GM23338 (cell line): ENCODE data around the gene HTR6. TPM values are rescaled to one million over a fixed set of nuclear protein-coding genes. Genes with fewer than 3 reads are reported as not detected.

Experiments used
- ATAC-seq: fragments of 200-7000 bp; cut with Tn5 transposase; 3 replicates; pipeline ENCODE4 v1.9.1; 2020
- DNase-seq: peaks from one replicate; pipeline ENCODE4 v3.0.0-alpha.2; 2015; ENCODE audit warnings: low spot score
- H2AFZ ChIP-seq: fragments of 200-600 bp; sonication (generic); 2 replicates; pipeline ENCODE4 v1.8.0; 2016; ENCODE audit warnings: antibody characterized with exemption, mild to moderate bottlenecking, moderate library complexity
- H3F3A ChIP-seq: fragments of 200-600 bp; sonication (generic); replicated peaks from 2 replicates; pipeline ENCODE4 v1.8.0; 2017; ENCODE audit warnings: antibody characterized with exemption, mixed run types, low read depth
- H3K27ac ChIP-seq: fragments of 200-600 bp; sonication (generic); 2 replicates; pipeline ENCODE4 v1.6.1; 2016; ENCODE audit warnings: low read depth
- H3K27me3 ChIP-seq: fragments of 200-600 bp; sonication (generic); 2 replicates; pipeline ENCODE4 v1.8.0; 2016; ENCODE audit warnings: mild to moderate bottlenecking, mixed run types, moderate library complexity; ENCODE audit not compliant: insufficient read depth
- H3K36me3 ChIP-seq: fragments of 200-600 bp; sonication (generic); 2 replicates; pipeline ENCODE4 v1.8.0; 2016; ENCODE audit warnings: mild to moderate bottlenecking; ENCODE audit not compliant: insufficient read depth
- H3K4me1 ChIP-seq: fragments of 200-600 bp; sonication (generic); 2 replicates; pipeline ENCODE4 v1.8.0; 2016; ENCODE audit warnings: mild to moderate bottlenecking, moderate library complexity; ENCODE audit not compliant: insufficient read depth
- H3K4me2 ChIP-seq: fragments of 200-600 bp; sonication (generic); 2 replicates; pipeline ENCODE4 v1.7.1; 2017; ENCODE audit warnings: mixed run types
- H3K4me3 ChIP-seq: fragments of 200-600 bp; sonication (generic); 2 replicates; pipeline ENCODE4 v1.6.1; 2016; ENCODE audit warnings: mixed run types
- H3K79me2 ChIP-seq: fragments of 200-600 bp; sonication (generic); replicated peaks from 2 replicates; pipeline ENCODE4 v1.8.0; 2017; ENCODE audit warnings: mild to moderate bottlenecking; ENCODE audit not compliant: insufficient read depth
- H3K9me2 ChIP-seq: fragments of 200-600 bp; sonication (generic); 2 replicates; pipeline ENCODE4 v1.8.0; 2017; ENCODE audit not compliant: insufficient read depth
- H4K20me1 ChIP-seq: fragments of 200-600 bp; sonication (generic); replicated peaks from 2 replicates; pipeline ENCODE4 v1.8.0; 2017; ENCODE audit warnings: mild to moderate bottlenecking; ENCODE audit not compliant: insufficient read depth
- H3K27ac Mint-ChIP-seq: 2 replicates; pipeline ENCODE4 v1.8.0; 2020; ENCODE audit warnings: inconsistent platforms, mild to moderate bottlenecking, moderate library complexity, mixed read lengths
- H3K27me3 Mint-ChIP-seq: 3 replicates; pipeline ENCODE4 v1.8.0; 2022; ENCODE audit warnings: low read depth, mild to moderate bottlenecking, moderate library complexity, mixed read lengths, inconsistent platforms; ENCODE audit not compliant: insufficient read depth, poor library complexity
- H3K36me3 Mint-ChIP-seq: 3 replicates; pipeline ENCODE4 v1.8.0; 2021; ENCODE audit warnings: low read depth, mild to moderate bottlenecking, inconsistent platforms, moderate library complexity, mixed read lengths
- H3K4me1 Mint-ChIP-seq: 3 replicates; pipeline ENCODE4 v1.8.0; 2020; ENCODE audit warnings: mild to moderate bottlenecking, inconsistent platforms, mixed read lengths
- H3K4me3 Mint-ChIP-seq: 3 replicates; pipeline ENCODE4 v1.8.0; 2021; ENCODE audit warnings: moderate library complexity, mild to moderate bottlenecking, inconsistent platforms, mixed read lengths
- H3K9me3 Mint-ChIP-seq: 3 replicates; pipeline ENCODE4 v1.8.0; 2020; ENCODE audit warnings: moderate library complexity, mild to moderate bottlenecking, inconsistent platforms, mixed read lengths
- EZH2phosphoT487 ChIP-seq: fragments of 200-600 bp; sonication (generic); IDR thresholded peaks from one replicate; pipeline ENCODE4 v1.8.1; 2018; ENCODE audit warnings: antibody characterized with exemption; ENCODE audit not compliant: unreplicated experiment
- JUNB ChIP-seq: IDR thresholded peaks from one replicate; pipeline ENCODE4 v1.6.1; 2016; ENCODE audit warnings: antibody characterized with exemption; ENCODE audit not compliant: unreplicated experiment
- NANOG ChIP-seq: IDR thresholded peaks from 2 replicates; pipeline ENCODE4 v1.6.1; 2016; ENCODE audit warnings: antibody characterized with exemption, borderline replicate concordance
- POLR2AphosphoS5 ChIP-seq: IDR thresholded peaks from 2 replicates; pipeline ENCODE4 v1.6.1; 2016; ENCODE audit warnings: antibody characterized with exemption, low read depth
- STAT1 ChIP-seq: IDR thresholded peaks from one replicate; pipeline ENCODE4 v1.6.1; 2016; ENCODE audit warnings: antibody characterized with exemption; ENCODE audit not compliant: unreplicated experiment
- ZNF462 ChIP-seq: fragments of 250-450 bp; sonication (Bioruptor Pico); IDR thresholded peaks from 2 replicates; pipeline ENCODE4 v1.5.0; 2020; ENCODE audit warnings: mild to moderate bottlenecking, moderate library complexity
- polyA plus RNA-seq: library from polyadenylated mRNA; unstranded; fragments of >200 nt; fragmentation: Nextera tagmentation; extraction: Ambion mirVana; gene quantifications from 2 replicates; pipeline ENCODE4 v1.2.1, GENCODE V29; 2016
- total RNA-seq: library from RNA; depleted of rRNA; stranded (reverse); fragments of >200 nt; shearing (Covaris generic); gene quantifications from 2 replicates; pipeline ENCODE4 v1.2.3, GENCODE V29; 2014

The HTR6 gene
- total and polyA plus RNA-seq, 2 experiments from 2014 or later: 0.26 to 0.66 TPM

- TF ChIP-seq ZNF462 (CRISPR knock-in tag) (no peak), STAT1 (no peak), JUNB (no peak)
Measured at GRCh38 chr1:19698181-19698580, 33.5 kb downstream of the HTR6 start (continued).

- no peak overlapping the region for H3K4me2 ChIP-seq
- no peaks in the 10 kb centered on the region for H3K27me3 ChIP-seq
- H3K27me3 Mint-ChIP-seq: peaks cover 14% of the 10 kb centered on the region
- no peaks in the 10 kb centered on the region for H3K9me2 ChIP-seq
- H3K4me1 ChIP-seq: peaks cover 8% of the 10 kb centered on the region; the same call in 1 of the 2 replicates
- no peaks in the 10 kb centered on the region for H3K9me3 Mint-ChIP-seq
- no peak overlapping the region for H3K27ac ChIP-seq
- no peak overlapping the region for H3K4me3 ChIP-seq
- H2AFZ ChIP-seq: no peak overlapping the region
- H3F3A ChIP-seq: no peaks in the 10 kb centered on the region
- no peaks in the 10 kb centered on the region for H3K36me3 Mint-ChIP-seq
- H3K79me2 ChIP-seq: no peaks in the 10 kb centered on the region
- H3K36me3 ChIP-seq: no peaks in the 10 kb centered on the region
- H4K20me1 ChIP-seq: no peaks in the 10 kb centered on the region
- no peak overlapping the region for H3K27ac Mint-ChIP-seq
- H3K4me3 Mint-ChIP-seq: no peak overlapping the region
- DNase-seq (no peak), ATAC-seq (no peak)
- H3K4me1 Mint-ChIP-seq: peaks cover 10% of the 10 kb centered on the region
- TF ChIP-seq ZNF462 (CRISPR knock-in tag) (no peak), NANOG (no peak), STAT1 (no peak), POLR2AphosphoS5 (no peak), EZH2phosphoT487 (no peak)
Measured at GRCh38 chr1:19700079-19700777, 35.6 kb downstream of the HTR6 start.
